ENCODE measurements around the gene ABI3.
"Not testable (repeated sequence)": the region's sequence is repeated elsewhere in the genome, so short reads cannot be mapped to it uniquely, and the experiment has no call there.

The ABI3 gene

DNA sequence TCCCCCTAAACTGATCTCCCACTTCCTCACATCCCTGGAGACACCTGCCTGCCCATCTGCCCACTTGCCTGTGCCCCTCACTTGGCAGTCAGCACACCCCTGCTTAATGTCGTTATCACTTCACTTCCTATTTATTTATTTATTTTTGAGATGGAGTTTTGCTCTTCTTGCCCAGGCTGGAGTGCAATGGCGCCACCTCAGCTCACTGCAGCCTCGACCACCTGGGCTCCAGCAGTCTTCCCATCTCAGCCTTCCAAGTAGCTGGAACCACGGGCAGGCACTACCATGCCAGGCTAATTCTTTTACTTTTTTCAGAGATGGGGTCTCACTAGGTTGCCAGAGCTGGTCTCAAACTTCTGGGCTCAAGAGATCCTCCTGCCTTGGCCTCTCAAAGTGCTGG is 43.6 kb downstream of the ABI3 start:
- Histone ChIP-seq H3K4me1 (ENCODE audit: control insufficient read depth, insufficient read depth, low read length) (no peaks in the 10 kb centered on the region), H3K36me3 (ENCODE audit: control insufficient read depth in 2 of 2, insufficient read depth in 2 of 2, low read length in 2 of 2) (no peaks in the 10 kb centered on the region), H3K27ac (ENCODE audit: low read length) (no peak overlapping the region), H3K4me3 (ENCODE audit: low read length in 2 of 2) (no peak overlapping the region), H3K9me3 (ENCODE audit: control insufficient read depth in 2 of 2, low read length in 2 of 2) (no peaks in the 10 kb centered on the region), H3K27me3 (ENCODE audit: control insufficient read depth in 1 of 2, insufficient read depth in 2 of 2, low read length in 2 of 2) (peaks cover 0 to 4% of the 10 kb centered on the region in 2 donors), H3K9ac (ENCODE audit: low read length in 2 of 2) (no peak overlapping the region)

DNA sequence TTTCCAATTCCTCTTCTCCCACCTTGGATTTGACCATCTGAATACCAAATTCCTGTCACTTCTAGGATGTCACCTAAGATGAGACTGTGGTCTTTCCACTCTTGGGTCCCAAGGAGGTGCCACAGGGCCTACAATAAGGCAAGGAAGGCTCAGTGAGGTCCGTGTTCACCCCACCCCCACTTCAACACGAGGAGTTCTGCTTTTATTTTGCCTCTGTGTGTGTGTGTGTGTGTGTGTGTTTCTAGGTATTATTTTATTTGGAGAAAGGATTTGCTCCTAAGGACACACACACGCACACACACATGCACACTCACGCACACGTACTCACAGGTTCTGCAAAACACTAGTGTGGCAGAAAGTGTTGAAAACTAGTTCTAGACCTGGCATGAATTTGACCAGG is 44.6 kb downstream of the ABI3 start:
- no peaks in the 10 kb centered on the region for H3K27me3 ChIP-seq (ENCODE audit: control insufficient read depth in 1 of 2, insufficient read depth in 2 of 2, low read length in 2 of 2)

DNA sequence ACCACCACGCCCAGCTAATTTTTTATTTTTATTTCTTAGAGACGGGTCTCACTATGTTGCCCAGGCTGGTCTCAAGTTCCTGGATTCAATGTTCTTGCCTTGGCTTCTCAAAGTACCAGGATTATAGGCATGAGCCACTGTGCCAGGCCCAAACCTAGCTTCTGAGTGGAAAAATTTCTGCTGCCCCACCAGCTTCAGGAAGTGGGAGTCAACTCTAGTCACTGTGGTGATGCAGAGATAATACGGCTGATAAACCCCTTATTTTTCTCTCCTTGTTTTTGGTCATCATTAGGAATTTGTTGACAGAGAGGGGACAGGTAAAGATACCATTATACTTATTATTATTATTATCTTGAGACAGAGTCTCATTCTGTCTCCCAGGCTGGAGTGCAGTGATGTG is 47.9 kb downstream of the ABI3 start:
- H3K27ac ChIP-seq (ENCODE audit: low read length): no peak overlapping the region
- H3K4me1 ChIP-seq (ENCODE audit: control insufficient read depth, insufficient read depth, low read length): peaks cover 9% of the 10 kb centered on the region
- no peak overlapping the region for H3K9ac ChIP-seq (ENCODE audit: low read length in 2 of 2)
- H3K27me3 ChIP-seq (ENCODE audit: control insufficient read depth in 1 of 2, insufficient read depth in 2 of 2, low read length in 2 of 2): peaks cover 0 to 2% of the 10 kb centered on the region in 2 donors
- H3K4me3 ChIP-seq (ENCODE audit: low read length in 2 of 2): no peak overlapping the region
- no peaks in the 10 kb centered on the region for H3K36me3 ChIP-seq (ENCODE audit: control insufficient read depth in 2 of 2, insufficient read depth in 2 of 2, low read length in 2 of 2)
- H3K9me3 ChIP-seq (ENCODE audit: control insufficient read depth in 2 of 2, low read length in 2 of 2): no peaks in the 10 kb centered on the region

More for the DNA sequence above, 44.6 kb downstream of the ABI3 start:
- H3K4me3 ChIP-seq (ENCODE audit: low read length in 2 of 2): no peak overlapping the region
- peaks cover 3% of the 10 kb centered on the region for H3K4me1 ChIP-seq (ENCODE audit: control insufficient read depth, insufficient read depth, low read length)
- no peaks in the 10 kb centered on the region for H3K9me3 ChIP-seq (ENCODE audit: control insufficient read depth in 2 of 2, low read length in 2 of 2)
- H3K36me3 ChIP-seq (ENCODE audit: control insufficient read depth in 2 of 2, insufficient read depth in 2 of 2, low read length in 2 of 2): no peaks in the 10 kb centered on the region
- H3K9ac ChIP-seq (ENCODE audit: low read length in 2 of 2): no peak overlapping the region
- no peak overlapping the region for H3K27ac ChIP-seq (ENCODE audit: low read length)

DNA sequence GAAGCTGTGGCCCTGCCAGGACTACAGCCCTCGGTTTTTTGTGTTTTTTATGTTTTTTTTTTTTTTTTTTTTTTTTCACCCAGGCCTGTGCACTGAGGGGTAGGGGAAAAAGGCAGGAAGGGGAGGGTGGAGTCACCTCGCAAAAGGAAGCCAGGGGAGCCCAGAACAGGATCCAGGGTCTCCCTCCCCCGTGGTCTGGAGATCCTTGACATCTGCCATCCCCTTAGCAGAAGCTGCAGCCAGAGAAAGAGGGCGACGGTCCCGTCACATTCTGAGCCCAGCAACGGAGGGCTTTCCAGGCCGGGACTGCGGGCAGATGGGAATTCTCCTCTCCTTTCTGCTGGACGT is 49.1 kb downstream of the ABI3 start:
- peaks cover 0 to 2% of the 10 kb centered on the region in 2 donors for H3K27me3 ChIP-seq (ENCODE audit: control insufficient read depth in 1 of 2, insufficient read depth in 2 of 2, low read length in 2 of 2)
- no peaks in the 10 kb centered on the region for H3K9me3 ChIP-seq (ENCODE audit: control insufficient read depth in 2 of 2, low read length in 2 of 2)
- H3K4me3 ChIP-seq (ENCODE audit: low read length in 2 of 2): peak overlapping the region; percentile 75 to 76
- no peak overlapping the region for H3K27ac ChIP-seq (ENCODE audit: low read length)
- no peaks in the 10 kb centered on the region for H3K36me3 ChIP-seq (ENCODE audit: control insufficient read depth in 2 of 2, insufficient read depth in 2 of 2, low read length in 2 of 2)
- peaks cover 9% of the 10 kb centered on the region for H3K4me1 ChIP-seq (ENCODE audit: control insufficient read depth, insufficient read depth, low read length)
- H3K9ac ChIP-seq (ENCODE audit: low read length in 2 of 2): peak overlapping the region; percentile 35 to 55

DNA sequence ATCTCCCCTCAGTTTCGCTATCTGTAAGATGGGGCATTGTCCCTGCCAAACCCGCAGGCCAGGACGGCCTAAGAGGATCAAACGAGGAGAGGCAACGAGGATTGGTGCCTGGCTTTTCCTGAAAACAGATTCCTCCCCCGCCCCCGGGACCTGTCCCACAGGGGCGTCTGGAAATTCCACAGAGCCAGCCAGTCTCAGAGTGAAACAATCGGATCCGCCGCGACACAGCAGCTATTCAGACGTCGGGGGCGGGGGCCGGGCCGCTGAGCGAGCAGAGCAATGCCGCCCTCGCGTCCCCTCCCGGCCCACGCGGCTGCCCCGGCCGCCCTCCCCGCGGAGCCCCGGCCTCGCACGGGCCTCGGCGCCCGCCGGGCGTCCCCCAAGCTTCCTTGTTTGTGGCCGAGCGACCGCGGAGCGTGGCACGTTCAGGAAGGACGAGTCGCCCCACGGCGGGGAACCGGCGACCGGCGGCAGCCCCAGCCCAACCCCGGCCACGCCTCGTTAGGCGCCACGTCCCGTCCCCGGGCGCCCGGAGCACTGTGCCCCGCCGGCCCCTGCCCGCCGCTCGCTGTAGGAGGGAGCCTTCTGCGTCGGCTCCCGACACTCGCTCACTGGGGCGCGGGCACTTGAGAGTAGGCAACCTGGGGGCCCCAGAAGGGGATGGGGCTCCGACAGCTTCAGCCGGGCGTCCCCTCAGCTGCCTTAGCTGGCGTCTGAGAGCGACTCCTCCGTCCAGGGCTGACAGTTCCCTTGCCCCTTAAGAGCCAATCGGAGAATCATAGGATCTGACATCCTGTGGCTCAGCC is 49.7 kb downstream of the ABI3 start:
- peaks cover 0 to 2% of the 10 kb centered on the region in 2 donors for H3K27me3 ChIP-seq (ENCODE audit: control insufficient read depth in 1 of 2, insufficient read depth in 2 of 2, low read length in 2 of 2)
- no peaks in the 10 kb centered on the region for H3K36me3 ChIP-seq (ENCODE audit: control insufficient read depth in 2 of 2, insufficient read depth in 2 of 2, low read length in 2 of 2)
- H3K27ac ChIP-seq (ENCODE audit: low read length): no peak overlapping the region

DNA sequence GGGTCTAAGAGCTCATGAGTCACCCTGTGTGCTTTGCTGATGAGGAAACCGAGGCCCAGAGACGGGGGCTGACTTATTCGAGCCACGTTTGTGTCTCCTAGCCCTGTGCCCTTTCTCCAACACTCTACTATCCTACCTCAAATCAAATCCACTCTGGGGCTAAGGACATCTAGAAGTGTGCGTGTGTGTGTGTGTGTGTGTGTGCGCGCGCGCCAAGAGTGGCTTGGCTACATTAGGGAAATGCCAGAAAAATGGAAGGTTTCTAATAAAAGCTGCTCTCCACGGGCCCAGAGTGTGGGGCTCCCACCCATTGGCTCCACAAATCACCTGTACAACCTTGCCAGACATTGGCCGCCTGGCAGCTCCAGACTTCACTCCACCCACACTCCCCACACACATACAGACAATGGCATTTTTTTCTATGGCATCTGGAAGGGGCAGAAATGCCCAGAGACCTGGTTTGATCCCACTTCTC is 50.3 kb downstream of the ABI3 start:
- Histone ChIP-seq H3K36me3 (ENCODE audit: control insufficient read depth in 2 of 2, insufficient read depth in 2 of 2, low read length in 2 of 2) (no peaks in the 10 kb centered on the region), H3K9me3 (ENCODE audit: control insufficient read depth in 2 of 2, low read length in 2 of 2) (no peaks in the 10 kb centered on the region), H3K27ac (ENCODE audit: low read length) (no peak overlapping the region), H3K4me3 (ENCODE audit: low read length in 2 of 2) (peak overlapping the region; percentile 75 to 76), H3K4me1 (ENCODE audit: control insufficient read depth, insufficient read depth, low read length) (peaks cover 9% of the 10 kb centered on the region), H3K9ac (ENCODE audit: low read length in 2 of 2) (peak overlapping the region; percentile 35 to 51), H3K27me3 (ENCODE audit: control insufficient read depth in 1 of 2, insufficient read depth in 2 of 2, low read length in 2 of 2) (peaks cover 0 to 2% of the 10 kb centered on the region in 2 donors)

More for the DNA sequence above, 49.7 kb downstream of the ABI3 start:
- H3K4me1 ChIP-seq (ENCODE audit: control insufficient read depth, insufficient read depth, low read length): peaks cover 9% of the 10 kb centered on the region
- peak overlapping the region; percentile 35 to 55 for H3K9ac ChIP-seq (ENCODE audit: low read length in 2 of 2)
- H3K4me3 ChIP-seq (ENCODE audit: low read length in 2 of 2): peak overlapping the region; percentile 75 to 76
- no peaks in the 10 kb centered on the region for H3K9me3 ChIP-seq (ENCODE audit: control insufficient read depth in 2 of 2, low read length in 2 of 2)

DNA sequence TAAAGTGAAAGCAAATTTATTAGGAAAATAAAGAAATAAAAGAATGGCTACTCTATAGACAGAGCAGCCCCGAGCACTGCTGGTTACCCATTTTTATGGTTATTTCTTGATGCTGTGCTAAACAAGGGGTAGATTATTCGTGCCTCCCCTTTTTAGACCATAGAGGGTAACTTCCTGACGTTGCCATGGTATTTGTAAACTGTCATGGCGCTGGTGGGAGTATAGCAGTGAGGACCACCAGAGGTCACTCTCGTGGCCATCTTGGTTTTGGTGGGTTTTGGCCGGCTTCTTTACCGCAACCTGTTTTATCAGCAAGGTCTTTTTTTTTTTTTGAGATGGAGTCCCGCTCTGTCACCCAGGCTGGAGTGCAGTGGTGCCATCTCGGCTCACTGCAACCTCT is 51.0 kb downstream of the ABI3 start:
- not testable (repeated sequence) for H3K9ac ChIP-seq (ENCODE audit: low read length in 2 of 2); H3K4me3 ChIP-seq (ENCODE audit: low read length in 2 of 2); H3K4me1 ChIP-seq (ENCODE audit: control insufficient read depth, insufficient read depth, low read length); H3K9me3 ChIP-seq (ENCODE audit: control insufficient read depth in 2 of 2, low read length in 2 of 2); H3K27ac ChIP-seq (ENCODE audit: low read length); H3K36me3 ChIP-seq (ENCODE audit: control insufficient read depth in 2 of 2, insufficient read depth in 2 of 2, low read length in 2 of 2); H3K27me3 ChIP-seq (ENCODE audit: control insufficient read depth in 1 of 2, insufficient read depth in 2 of 2, low read length in 2 of 2)

DNA sequence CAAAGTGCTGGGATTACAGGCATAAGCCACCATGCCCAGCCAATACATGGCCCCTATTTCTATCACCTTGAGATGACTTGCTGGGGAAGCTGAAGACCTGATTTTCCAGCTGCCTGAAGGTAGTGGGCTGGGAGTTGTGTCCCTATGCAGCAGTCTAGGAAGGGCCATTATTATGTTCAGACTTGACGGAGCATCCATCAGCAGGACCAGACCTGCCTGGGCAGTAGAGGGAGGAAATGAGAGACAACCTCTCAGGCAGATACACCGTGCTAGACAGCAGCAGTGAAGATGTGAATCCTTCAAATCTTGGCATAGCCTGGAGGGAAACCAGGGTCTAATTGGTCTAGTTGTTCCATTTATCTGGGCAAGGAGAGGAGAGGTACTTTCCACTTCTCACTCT is 55.7 kb downstream of the ABI3 start:
- Histone ChIP-seq H3K27me3 (ENCODE audit: control insufficient read depth in 1 of 2, insufficient read depth in 2 of 2, low read length in 2 of 2) (peaks cover 0 to 2% of the 10 kb centered on the region in 2 donors), H3K4me3 (ENCODE audit: low read length in 2 of 2) (no peak overlapping the region), H3K4me1 (ENCODE audit: control insufficient read depth, insufficient read depth, low read length) (no peaks in the 10 kb centered on the region), H3K9me3 (ENCODE audit: control insufficient read depth in 2 of 2, low read length in 2 of 2) (no peaks in the 10 kb centered on the region), H3K9ac (ENCODE audit: low read length in 2 of 2) (no peak overlapping the region), H3K36me3 (ENCODE audit: control insufficient read depth in 2 of 2, insufficient read depth in 2 of 2, low read length in 2 of 2) (no peaks in the 10 kb centered on the region), H3K27ac (ENCODE audit: low read length) (no peak overlapping the region)

DNA sequence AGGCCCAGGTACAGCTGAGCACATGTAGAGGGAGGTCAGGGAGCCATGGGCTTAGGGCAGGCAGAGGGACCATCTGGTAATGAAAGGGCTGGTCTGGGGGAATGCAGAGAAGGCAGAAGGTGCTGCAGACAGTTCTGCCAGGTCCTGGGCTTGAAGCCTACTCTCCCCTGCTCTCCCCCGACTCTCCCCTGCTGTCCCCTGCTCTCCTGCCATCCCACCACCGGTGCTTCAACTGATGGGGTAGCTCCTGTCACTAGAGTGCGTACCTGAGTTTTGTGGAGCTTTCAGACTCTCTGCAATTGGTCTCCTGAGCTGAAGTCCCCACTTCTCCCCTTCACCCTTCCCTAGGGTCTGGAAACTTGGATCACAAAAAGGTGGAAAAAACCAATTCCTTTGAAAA is 57.4 kb downstream of the ABI3 start:
- Histone ChIP-seq H3K4me1 (ENCODE audit: control insufficient read depth, insufficient read depth, low read length) (no peaks in the 10 kb centered on the region), H3K9ac (ENCODE audit: low read length in 2 of 2) (no peak overlapping the region), H3K27me3 (ENCODE audit: control insufficient read depth in 1 of 2, insufficient read depth in 2 of 2, low read length in 2 of 2) (peaks cover 0 to 2% of the 10 kb centered on the region in 2 donors), H3K27ac (ENCODE audit: low read length) (no peak overlapping the region), H3K4me3 (ENCODE audit: low read length in 2 of 2) (no peak overlapping the region), H3K9me3 (ENCODE audit: control insufficient read depth in 2 of 2, low read length in 2 of 2) (no peaks in the 10 kb centered on the region), H3K36me3 (ENCODE audit: control insufficient read depth in 2 of 2, insufficient read depth in 2 of 2, low read length in 2 of 2) (no peaks in the 10 kb centered on the region)

DNA sequence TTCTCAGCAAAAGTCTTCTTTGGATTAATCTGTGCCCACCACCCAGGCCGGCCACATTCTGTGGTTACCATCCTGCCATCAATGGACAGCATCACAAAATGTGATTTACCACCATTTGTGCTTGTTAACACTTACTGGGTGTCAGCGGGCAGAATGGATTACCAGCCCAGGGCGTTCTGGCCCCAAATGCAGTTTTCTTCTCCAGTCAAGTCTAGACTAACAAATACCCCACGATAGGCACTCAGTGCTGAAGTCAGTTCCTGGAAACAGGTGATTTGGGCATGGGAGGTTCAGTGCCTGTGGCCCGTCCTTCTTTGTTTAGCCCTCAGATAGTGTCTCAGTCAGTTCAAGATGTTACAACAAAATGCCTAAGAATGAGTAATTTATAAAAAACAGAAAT is 58.8 kb downstream of the ABI3 start:
- no peak overlapping the region for H3K9ac ChIP-seq (ENCODE audit: low read length in 2 of 2)
- H3K36me3 ChIP-seq (ENCODE audit: control insufficient read depth in 2 of 2, insufficient read depth in 2 of 2, low read length in 2 of 2): no peaks in the 10 kb centered on the region
- H3K27ac ChIP-seq (ENCODE audit: low read length): no peak overlapping the region
- H3K4me1 ChIP-seq (ENCODE audit: control insufficient read depth, insufficient read depth, low read length): no peaks in the 10 kb centered on the region
- H3K27me3 ChIP-seq (ENCODE audit: control insufficient read depth in 1 of 2, insufficient read depth in 2 of 2, low read length in 2 of 2): peaks cover 0 to 2% of the 10 kb centered on the region in 2 donors
- H3K4me3 ChIP-seq (ENCODE audit: low read length in 2 of 2): no peak overlapping the region
- H3K9me3 ChIP-seq (ENCODE audit: control insufficient read depth in 2 of 2, low read length in 2 of 2): no peaks in the 10 kb centered on the region
